GM15510 (cell line): Measurements from ENCODE around the gene EMP2.

Experiments
- POLR2A ChIP-seq: IDR thresholded peaks from 3 replicates; pipeline ENCODE4 v1.6.1; 2011; ENCODE audit warnings: borderline replicate concordance; ENCODE audit not compliant: insufficient read length; ENCODE audit errors: extremely low read depth

Gene EMP2

GRCh38 chr16:10525214-10525825, 55.1 kb downstream of the EMP2 start:
- no peak for TF ChIP-seq POLR2A

GRCh38 chr16:10522966-10523365, 57.4 kb downstream of the EMP2 start:
- TF ChIP-seq POLR2A = no peak

- no peak for TF ChIP-seq POLR2A
Measured at GRCh38 chr16:10521681-10522274, 58.6 kb downstream of the EMP2 start.

DNA sequence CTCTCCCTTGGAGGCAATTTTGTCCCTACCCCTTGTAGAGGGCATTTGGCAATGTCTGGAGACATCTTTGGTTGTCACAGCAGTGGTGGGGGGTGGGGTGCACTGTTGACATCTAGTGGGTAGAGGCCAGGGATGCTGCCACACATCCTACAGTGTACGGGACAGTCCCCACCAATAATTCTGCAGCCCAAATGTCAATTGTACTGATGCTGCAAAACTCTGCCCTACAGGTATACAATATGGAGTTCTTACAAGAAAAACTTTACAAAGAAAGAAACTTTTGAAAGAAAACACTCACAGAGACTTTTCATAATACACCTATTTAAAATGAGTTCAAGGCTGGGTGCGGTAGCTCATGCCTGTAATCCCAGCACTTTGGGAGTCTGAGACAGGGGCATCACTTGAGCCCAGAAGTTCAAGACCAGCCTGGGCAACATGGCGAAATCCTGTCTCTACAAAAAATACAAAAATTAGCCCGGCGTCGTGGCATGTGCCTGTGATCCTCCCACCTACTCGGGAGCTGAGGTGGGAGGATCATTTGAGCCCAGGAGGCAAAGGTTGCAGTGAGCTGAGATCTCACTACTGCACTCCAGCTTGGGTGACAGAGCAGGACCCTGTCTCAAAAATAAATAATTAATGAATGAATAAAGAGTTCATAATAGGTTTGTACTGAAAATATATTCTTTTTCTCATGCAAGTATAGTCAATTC, 59.4 kb downstream of the EMP2 start:
- no peak for TF ChIP-seq POLR2A

DNA sequence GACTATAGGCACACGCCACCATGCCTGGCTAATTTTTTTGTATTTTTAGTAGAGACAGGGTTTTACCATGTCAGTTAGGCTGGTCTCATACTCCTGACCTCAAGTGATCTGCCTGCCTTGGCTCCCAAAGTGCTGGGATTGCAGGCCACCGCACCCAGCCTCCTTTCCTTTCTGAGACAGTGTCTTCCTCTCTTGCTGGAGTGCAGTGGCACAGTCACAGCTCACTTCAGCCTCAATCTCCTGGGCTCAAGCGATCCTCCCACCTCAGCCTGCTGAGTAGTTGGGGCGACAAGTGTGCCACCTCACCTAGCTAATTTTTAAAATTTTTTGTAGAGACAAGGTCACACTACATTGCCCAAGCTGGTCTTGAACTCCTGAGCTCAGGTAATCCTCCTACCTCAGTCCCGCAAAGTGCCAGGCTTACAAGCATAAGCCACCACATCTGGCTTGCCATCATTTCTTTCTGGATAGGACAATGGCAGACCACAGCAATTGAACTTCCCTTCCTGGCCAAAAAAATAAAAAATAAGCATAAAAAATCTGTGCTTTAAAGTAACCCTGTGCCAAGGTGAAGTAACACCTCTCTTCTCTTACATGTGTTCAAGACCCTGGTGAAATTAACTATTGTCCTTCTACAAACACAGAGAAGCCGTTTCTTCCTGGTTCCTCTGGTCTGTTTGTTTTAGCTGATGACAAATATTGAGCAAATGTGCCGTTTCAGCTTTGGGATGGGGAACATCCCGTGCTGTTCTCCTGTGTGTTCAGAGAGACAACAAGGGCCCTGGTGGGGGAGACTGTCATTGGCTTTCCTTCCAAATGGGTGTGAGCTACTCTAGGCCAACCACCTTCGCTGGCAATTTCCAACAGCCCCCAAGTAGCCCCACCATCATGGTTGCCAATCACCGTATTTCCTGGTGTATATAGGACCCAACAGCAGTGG, 60.2 kb downstream of the EMP2 start:
- no peak for TF ChIP-seq POLR2A

- no peak for TF ChIP-seq POLR2A
Measured at GRCh38 chr16:10519297-10519696, 61.1 kb downstream of the EMP2 start.

GRCh38 chr16:10518479-10519041, 61.8 kb downstream of the EMP2 start:
- no peak for TF ChIP-seq POLR2A

DNA sequence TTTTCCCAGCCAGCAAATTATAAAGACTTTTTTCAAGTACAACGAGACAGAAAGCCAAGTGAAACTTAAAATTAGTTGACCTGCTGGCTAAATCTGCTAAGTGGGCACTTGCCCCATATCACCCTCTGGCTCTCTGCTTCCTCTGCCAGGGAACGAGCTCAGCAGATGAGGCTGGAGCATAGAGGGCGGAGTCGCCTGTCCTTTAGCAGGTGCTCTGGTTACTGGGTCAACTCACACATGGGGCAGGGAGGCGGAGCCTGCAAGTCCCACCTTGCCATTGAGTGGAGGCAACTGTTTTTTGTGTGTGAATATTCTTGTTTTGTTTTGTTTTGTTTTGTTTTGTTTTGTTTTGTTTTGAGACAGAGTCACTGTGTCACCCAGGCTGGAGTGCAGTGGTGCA, 62.5 kb downstream of the EMP2 start:
- TF ChIP-seq POLR2A = no peak

DNA sequence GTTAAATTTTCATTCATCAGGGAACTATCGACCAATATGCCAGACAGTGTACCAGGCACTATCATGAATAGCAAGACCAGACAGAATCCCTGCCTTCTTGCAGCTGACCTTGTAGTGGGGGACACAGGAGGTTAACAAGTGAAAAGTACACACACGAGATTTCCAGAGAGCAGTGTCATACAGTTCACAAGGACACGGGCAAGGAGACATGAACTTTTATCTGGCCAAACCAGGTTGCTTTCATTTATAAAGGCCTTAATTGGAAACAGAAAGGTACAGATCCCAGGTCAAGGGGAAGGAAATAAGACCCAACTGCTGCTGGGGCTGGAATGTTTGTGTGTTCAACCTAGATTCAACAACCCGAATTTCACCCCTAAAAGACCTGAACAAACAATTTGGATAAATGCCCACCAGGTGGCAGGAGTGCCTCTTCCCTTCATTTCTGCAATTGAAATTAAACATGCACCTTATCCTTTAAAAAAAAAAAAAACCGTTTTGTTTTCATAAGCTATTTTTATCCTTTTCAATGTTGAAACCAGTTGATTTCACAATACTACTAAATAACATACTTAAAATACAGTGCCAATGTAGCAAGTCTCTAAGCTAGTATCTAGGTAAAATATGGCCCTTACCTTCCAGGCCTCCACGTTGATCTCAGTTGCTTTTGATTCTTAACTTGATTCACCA, 65.9 kb downstream of the EMP2 start:
- no peak for TF ChIP-seq POLR2A

DNA sequence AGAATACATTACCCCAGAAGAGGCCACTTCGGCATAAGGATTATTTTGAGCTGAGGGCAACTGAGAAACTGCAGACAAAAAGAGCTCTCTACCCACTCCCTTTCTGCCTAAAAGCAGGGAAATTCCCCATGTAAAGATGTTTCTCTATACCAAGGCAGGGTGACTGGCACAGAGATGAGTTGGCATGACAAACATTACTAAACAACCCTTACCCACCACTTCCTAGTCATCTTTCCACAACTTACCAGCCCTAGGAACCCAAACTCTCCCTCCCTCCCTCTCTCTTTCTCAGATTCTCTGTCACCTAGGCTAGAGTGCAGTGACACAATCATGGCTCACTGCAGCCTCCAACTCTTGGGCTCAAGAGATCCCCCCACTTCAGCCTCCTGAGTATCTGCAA, 68.6 kb downstream of the EMP2 start:
- no peak for TF ChIP-seq POLR2A

DNA sequence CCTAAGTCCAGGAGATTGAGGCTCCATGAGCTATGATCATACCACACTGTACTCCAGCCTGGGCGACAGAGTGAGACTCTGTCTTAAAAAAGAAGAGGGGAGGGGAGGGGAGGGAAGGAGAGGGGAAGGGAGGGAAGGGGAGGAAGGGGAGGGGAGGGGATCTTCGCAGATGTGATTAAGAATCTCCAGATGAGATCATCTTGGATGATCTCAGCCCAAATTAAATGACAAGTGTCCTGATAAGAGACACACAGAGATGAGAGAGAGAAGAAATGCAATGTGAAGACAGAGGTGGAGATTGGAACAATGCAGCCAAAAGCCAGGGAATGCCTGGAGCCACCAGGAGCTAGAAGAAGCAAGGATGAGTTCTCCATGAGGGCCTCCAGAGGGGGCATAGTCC, 70.1 kb downstream of the EMP2 start:
- TF ChIP-seq POLR2A = no peak

GRCh38 chr16:10509534-10510025, 70.8 kb downstream of the EMP2 start:
- no peak for TF ChIP-seq POLR2A

- no peak for TF ChIP-seq POLR2A
Measured at GRCh38 chr16:10504404-10504885, 76.0 kb downstream of the EMP2 start.

- TF ChIP-seq POLR2A = no peak
Measured at GRCh38 chr16:10502776-10503175, 77.6 kb downstream of the EMP2 start.
